Stimulated activated effector memory CD8-positive, alpha-beta T cell treated with anti-CD3 and anti-CD28 coated beads, Interleukin-12 subunit alpha, Interleukin-12 subunit beta, amount 100 ng/mL, for 72 hours (primary cell): ENCODE measurements around the gene IFIT2.
A peak's percentile ranks its signal among the peaks of the same experiment; 100 is the strongest.
"Not testable (repeated sequence)": the region's sequence is repeated elsewhere in the genome, so short reads cannot be mapped to it uniquely, and the experiment has no call there.

Source experiments
- ATAC-seq: fragments of 150-1000 bp; cut with Tn5 transposase; 2 replicates; pipeline ENCODE4 v1.10.0; 2021
- DNase-seq, 2 donors: peaks; one replicate each; pipeline ENCODE4 v3.0.0; 2021 to 2022; ENCODE audit warnings: low spot score in 2 of 2
- H3K27ac Mint-ChIP-seq: one replicate; pipeline ENCODE4 v1.8.0; 2022; ENCODE audit warnings: mild to moderate bottlenecking, mixed read lengths
- H3K36me3 Mint-ChIP-seq: one replicate; pipeline ENCODE4 v1.8.0; 2022; ENCODE audit warnings: mild to moderate bottlenecking, mixed read lengths
- H3K4me1 Mint-ChIP-seq: one replicate; pipeline ENCODE4 v1.8.0; 2022; ENCODE audit warnings: mixed read lengths
- H3K4me3 Mint-ChIP-seq: one replicate; pipeline ENCODE4 v1.8.0; 2022; ENCODE audit warnings: mild to moderate bottlenecking, mixed read lengths
- H3K9me3 Mint-ChIP-seq: one replicate; pipeline ENCODE4 v1.8.0; 2022; ENCODE audit warnings: mixed read lengths

Gene IFIT2, protein sequence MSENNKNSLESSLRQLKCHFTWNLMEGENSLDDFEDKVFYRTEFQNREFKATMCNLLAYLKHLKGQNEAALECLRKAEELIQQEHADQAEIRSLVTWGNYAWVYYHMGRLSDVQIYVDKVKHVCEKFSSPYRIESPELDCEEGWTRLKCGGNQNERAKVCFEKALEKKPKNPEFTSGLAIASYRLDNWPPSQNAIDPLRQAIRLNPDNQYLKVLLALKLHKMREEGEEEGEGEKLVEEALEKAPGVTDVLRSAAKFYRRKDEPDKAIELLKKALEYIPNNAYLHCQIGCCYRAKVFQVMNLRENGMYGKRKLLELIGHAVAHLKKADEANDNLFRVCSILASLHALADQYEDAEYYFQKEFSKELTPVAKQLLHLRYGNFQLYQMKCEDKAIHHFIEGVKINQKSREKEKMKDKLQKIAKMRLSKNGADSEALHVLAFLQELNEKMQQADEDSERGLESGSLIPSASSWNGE

DNA sequence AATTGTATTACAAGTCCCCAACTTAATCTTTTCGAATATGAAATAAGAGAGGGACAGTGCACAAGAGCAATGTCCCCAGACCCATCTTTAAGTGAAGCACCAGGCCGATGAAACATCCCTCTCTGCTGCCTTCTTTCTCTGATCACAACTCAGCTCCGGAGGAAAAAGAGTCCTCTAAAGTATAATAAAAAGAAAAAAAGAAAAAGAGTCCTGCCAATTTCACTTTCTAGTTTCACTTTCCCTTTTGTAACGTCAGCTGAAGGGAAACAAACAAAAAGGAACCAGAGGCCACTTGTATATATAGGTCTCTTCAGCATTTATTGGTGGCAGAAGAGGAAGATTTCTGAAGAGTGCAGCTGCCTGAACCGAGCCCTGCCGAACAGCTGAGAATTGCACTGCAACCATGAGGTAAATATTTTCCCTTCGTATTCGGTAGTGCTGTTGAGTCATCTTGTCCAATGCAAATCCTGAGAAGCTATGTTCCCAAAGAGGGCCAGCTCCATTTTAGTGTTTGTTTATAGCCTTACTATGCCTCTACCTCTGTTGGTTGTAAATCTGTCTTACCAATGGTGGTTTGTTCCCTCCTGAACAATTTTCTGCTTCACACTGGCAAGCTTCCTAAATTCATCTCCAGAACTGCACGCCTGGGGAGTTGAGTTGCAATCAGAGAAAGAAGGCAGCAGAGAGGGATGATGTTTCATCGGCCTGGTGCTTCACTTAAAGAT is at the start of gene IFIT2:
IFIT2 (plus strand) TSS at position 326 of the 725 bp plus-strand sequence; CDS start at position 404, 78 bp downstream.
- Mint-ChIP-seq H3K36me3 (no peaks in the 10 kb centered on the region), H3K4me3 (peak within 1 kb of the TSS; percentile 68), H3K27ac (peak within 1 kb of the TSS; percentile 64), H3K4me1 (peaks cover 34% of the 10 kb centered on the region), H3K9me3 (peaks cover 2% of the 10 kb centered on the region)
- DNase-seq (peak in 1 of 2 donors; percentile 57), ATAC-seq (peak; percentile 64)

DNA sequence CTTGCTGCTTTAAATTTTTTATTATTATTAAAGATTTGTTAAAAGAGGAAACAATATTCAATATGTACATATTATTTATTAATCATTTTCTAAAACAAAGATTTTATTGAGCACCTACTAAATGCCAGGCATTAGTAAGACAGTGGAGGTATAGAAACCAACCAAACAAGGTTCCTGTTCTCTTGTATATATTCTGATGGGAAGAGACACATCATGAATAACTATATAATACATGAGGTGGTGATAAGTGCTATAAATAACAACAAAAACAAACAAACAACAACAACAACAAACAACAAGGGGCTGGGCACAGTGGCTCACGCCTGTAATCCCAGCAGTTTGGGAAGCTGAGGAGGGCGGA is 49.6 kb upstream of the IFIT2 start:
- ATAC-seq: no peak
- Mint-ChIP-seq H3K36me3 (peaks cover 6% of the 10 kb centered on the region), H3K4me1 (peaks cover 29% of the 10 kb centered on the region), H3K9me3 (no peaks in the 10 kb centered on the region), H3K4me3 (peak overlapping the region; percentile 84), H3K27ac (peak overlapping the region; percentile 83)
- no peak for DNase-seq

DNA sequence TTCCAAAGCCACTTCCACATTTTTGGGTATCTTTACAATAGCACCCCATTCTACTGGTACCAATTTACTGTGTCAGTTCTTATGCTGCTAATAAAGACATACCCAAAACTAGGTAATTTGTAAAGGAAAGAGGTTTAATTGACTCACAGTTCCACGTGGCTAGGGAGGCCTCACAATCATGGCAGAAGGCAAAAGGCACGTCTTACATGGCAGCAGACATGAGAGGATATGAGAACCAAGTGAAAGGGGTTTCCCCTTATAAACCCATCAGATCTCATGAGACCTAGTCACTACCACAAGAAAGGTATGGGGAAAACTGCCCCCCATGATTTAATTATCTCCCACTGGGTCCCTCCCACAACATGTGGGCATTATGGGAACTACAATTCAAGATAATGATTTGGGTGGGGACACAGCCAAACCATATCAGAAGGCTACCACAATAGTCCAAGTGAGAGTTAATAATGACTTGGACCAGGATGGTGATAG is 46.7 kb upstream of the IFIT2 start:
- H3K36me3 Mint-ChIP-seq, H3K4me3 Mint-ChIP-seq, H3K9me3 Mint-ChIP-seq, DNase-seq, ATAC-seq: not testable (repeated sequence)
- peaks cover 21% of the 10 kb centered on the region for H3K4me1 Mint-ChIP-seq
- peak overlapping the region; percentile 26 for H3K27ac Mint-ChIP-seq

DNA sequence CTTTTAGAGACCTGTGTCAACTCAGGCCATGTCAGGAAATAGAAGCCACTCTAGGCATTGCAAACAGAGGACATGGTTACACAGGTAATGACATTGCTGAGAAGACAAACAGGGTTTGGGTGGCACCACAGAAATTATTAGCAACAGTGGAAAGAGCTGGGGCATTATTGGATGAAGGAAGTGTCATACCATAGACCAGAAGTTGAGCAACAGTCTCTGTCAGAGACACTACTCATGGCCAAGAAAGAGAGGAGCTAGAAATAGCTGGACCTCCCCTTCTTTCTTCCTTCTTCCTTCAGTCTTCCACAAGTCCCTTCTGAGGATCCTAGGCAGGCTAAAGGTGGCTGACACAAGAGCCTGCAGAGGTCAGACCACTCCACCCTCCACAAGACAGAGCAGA is 46.1 kb upstream of the IFIT2 start:
- no peak for ATAC-seq
- Mint-ChIP-seq H3K4me3 (no peak overlapping the region), H3K9me3 (no peaks in the 10 kb centered on the region), H3K4me1 (peaks cover 24% of the 10 kb centered on the region), H3K27ac (no peak overlapping the region), H3K36me3 (no peaks in the 10 kb centered on the region)
- DNase-seq: no peak

DNA sequence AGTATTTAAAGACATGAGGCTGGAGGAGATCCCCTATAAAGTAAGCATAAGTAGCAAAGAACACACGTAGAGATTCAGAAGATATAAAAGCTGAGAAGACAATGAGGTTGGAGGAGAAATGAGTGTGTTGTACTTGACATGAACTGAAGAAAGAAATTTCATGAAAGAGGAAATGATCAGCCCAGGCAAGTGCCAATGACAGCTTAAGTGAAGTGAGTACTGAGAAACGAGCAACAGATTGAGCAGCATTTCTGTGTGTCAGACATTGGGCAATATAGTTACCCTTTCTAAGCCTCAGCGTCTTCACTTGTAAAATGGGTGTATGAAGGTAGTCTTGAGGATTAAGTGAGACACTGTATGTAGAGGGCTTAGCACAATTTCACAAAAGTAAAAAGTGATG is 45.5 kb upstream of the IFIT2 start:
- no peak overlapping the region for H3K27ac Mint-ChIP-seq
- H3K4me3 Mint-ChIP-seq: no peak overlapping the region
- no peaks in the 10 kb centered on the region for H3K9me3 Mint-ChIP-seq
- ATAC-seq (no peak), DNase-seq (no peak)
- no peaks in the 10 kb centered on the region for H3K36me3 Mint-ChIP-seq
- peaks cover 22% of the 10 kb centered on the region for H3K4me1 Mint-ChIP-seq

DNA sequence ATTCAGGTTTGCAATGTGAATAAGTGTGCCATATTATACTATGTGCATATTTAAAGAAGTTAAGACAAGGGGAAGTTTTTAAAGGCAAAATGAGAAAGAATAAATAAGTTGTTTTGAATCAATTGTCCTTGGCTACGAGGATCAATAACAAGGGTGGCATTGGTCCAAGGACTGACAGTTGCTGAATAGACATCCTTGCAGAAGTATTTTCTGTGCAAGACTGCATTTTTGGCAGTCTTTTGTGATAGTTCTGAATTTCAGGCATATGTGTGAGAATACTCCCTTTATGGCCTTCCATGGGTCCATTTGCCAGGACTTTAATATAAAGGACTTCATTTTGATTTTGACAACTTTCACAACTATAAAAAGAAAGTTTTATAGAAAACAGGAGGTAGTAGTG is 44.9 kb upstream of the IFIT2 start:
- H3K4me1 Mint-ChIP-seq: peaks cover 22% of the 10 kb centered on the region
- no peak overlapping the region for H3K27ac Mint-ChIP-seq
- no peaks in the 10 kb centered on the region for H3K9me3 Mint-ChIP-seq
- no peak for ATAC-seq
- DNase-seq: no peak
- H3K36me3 Mint-ChIP-seq: no peaks in the 10 kb centered on the region
- no peak overlapping the region for H3K4me3 Mint-ChIP-seq

DNA sequence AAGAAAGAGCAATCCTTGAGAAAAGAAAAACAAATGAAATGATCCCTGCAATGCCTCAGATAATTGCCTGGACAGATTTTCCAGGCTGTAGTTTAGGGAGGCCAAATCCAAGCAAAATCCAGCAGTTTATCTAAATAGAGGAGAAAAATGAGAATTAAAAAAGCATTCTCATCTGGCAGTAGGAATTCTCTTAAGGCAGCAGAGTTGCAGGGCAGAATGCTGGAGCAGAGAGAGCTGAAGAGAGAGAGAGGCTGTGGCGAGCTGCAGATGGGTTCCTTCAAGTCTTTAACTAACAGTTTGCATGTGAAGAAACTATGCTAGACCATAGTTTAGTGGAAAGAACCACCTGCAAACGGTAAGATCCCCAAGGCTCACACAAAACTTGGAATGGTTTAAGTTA is 44.3 kb upstream of the IFIT2 start:
- no peaks in the 10 kb centered on the region for H3K36me3 Mint-ChIP-seq
- ATAC-seq: no peak
- no peak overlapping the region for H3K27ac Mint-ChIP-seq
- no peak for DNase-seq
- H3K9me3 Mint-ChIP-seq: no peaks in the 10 kb centered on the region
- no peak overlapping the region for H3K4me3 Mint-ChIP-seq
- H3K4me1 Mint-ChIP-seq: peaks cover 22% of the 10 kb centered on the region

DNA sequence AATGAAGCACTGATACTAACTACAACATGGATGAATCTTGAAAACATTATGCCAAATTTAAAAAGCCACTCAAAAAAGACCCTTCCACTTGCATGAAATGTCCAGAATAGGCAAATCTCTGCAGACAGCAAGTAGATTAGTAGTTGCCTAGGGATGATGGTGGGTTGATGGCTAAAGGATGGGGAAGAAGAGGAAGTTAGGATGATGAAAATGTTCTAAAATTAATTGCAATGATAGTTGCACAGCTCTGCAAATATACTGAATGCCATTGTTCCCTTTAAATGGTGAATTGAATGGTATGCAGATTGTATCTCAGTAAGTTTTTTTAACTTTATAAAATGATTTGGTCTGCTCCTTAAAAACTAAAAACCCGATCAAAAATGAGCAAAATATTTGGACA is 43.0 kb upstream of the IFIT2 start:
- Mint-ChIP-seq H3K9me3 (no peaks in the 10 kb centered on the region), H3K36me3 (no peaks in the 10 kb centered on the region), H3K27ac (no peak overlapping the region), H3K4me1 (peaks cover 22% of the 10 kb centered on the region), H3K4me3 (no peak overlapping the region)
- no peak for DNase-seq
- ATAC-seq: no peak

DNA sequence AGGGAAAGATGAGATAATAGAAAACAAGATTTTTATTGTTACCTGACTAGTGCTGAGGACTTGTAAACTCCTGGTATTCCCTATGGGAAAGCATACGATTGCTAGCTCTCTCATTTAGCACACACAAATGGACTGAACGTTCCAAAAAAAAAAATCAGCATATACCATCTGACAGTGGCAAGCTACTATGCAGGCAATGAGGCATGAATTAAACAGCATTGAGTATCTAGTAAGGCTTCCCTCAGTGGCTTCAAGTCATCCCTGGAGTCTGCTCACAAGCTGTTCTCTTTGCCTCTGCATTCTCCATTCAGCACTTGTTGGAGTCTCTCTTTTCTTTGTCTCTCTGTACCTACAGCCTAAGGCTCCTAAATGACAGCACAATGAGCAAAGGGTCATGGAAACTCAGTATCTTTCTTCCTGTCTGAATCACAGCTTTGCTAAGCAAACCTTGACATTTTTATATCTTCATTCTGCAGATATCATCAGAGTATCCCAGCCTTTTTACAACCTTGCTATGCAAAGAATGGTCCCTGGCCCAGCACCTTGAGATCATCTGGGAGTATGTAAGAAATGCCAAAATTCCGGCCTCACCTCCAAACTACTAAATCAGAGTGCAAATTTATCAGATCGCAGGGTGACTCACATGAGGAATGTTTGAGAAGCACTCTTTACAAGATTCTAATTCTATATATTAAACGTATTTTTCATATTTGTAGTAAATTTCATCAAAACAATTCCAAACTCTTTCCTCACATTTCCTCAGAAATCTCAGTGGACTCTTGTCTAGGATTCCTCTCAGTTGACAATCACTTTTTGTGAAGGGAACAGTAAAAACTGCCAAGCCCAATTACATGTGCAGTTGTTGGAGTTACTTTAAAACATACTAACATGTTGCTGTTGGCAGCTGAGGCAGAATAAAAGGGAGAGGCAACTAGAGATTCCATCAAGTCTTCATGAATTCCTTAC is 39.5 kb upstream of the IFIT2 start:
- Mint-ChIP-seq H3K36me3 (no peaks in the 10 kb centered on the region), H3K4me1 (peaks cover 9% of the 10 kb centered on the region), H3K4me3 (no peak overlapping the region), H3K9me3 (no peaks in the 10 kb centered on the region), H3K27ac (no peak overlapping the region)
- DNase-seq (no peak), ATAC-seq (no peak)

DNA sequence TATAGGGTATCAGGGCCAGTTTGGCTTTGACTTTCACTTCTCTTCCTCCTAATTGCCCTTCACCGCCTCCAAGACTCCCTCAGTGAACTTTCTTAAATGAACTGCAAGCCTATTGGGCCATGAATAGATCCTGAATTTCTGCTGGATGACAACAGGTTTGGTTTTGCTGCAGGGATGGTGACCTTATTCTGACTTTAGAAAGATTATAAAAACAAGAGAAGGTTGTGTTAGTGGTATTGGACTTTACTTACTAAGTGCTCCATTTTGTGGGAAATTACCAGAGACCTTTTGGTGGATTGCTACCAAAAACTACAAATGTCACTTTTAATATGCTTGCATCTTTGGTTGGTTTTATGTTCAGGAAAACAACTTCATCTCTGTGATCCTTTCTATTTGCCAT is 38.8 kb upstream of the IFIT2 start:
- ATAC-seq (no peak), DNase-seq (no peak)
- H3K36me3 Mint-ChIP-seq: no peaks in the 10 kb centered on the region
- no peak overlapping the region for H3K27ac Mint-ChIP-seq
- no peaks in the 10 kb centered on the region for H3K9me3 Mint-ChIP-seq
- H3K4me3 Mint-ChIP-seq: no peak overlapping the region
- H3K4me1 Mint-ChIP-seq: peaks cover 9% of the 10 kb centered on the region

DNA sequence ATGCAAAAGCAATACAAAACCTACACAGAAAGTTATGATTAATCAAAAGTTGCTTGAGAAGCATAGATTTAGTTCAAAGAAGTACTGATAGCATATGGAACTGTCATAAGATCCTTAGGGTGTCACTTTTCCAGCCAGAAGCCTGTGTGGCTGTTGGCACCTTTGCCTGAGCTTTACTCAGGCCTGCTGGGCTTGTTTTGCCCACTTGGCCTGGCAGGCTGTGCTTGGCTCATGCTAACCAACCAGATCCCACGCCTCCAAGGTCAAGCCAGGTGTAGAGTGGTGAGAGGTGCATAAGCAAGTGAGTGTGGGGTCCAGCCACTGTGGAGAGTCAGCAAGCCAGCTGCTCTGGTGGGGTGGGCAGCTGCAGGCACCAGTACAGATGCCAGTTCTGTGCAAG is 38.3 kb upstream of the IFIT2 start:
- H3K4me1 Mint-ChIP-seq: peaks cover 9% of the 10 kb centered on the region
- no peak for ATAC-seq
- no peak overlapping the region for H3K4me3 Mint-ChIP-seq
- no peaks in the 10 kb centered on the region for H3K36me3 Mint-ChIP-seq
- no peaks in the 10 kb centered on the region for H3K9me3 Mint-ChIP-seq
- no peak for DNase-seq
- H3K27ac Mint-ChIP-seq: no peak overlapping the region

DNA sequence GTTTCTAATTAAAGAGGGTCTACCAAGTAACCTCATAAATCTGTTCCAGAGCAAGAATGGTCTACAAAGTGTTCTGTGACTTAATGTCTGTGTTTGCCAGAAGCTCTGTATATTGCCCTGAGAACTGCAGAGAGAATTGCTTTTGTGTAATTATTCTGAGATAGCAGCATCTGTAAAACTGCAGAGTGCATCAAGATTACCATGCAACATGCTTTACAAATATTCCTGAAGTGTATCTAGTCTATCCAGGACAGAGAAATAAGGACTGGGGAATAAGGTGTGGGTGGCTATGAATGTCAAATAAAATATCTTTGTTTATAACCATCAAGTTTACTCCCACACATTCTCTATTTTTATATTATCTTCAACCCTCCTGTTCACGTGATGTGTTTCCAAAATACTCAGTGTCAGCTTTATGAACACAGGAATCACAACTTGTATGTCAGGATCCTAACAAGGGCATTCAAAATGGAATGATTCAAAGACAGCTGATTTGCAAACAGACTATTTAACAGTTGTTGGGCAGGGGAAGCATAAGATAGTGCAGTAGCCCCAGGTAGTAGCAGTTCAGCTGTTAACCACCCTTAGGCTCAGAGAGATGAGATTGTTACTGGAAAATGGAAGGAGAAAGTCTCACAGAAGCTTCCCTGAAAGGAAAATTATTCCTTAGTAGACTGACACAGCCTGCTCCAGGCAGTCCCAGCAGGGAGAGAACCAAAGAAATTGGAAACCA is 35.0 kb upstream of the IFIT2 start:
- Mint-ChIP-seq H3K4me3 (no peak overlapping the region), H3K4me1 (no peaks in the 10 kb centered on the region), H3K9me3 (no peaks in the 10 kb centered on the region), H3K27ac (no peak overlapping the region), H3K36me3 (no peaks in the 10 kb centered on the region)
- no peak for DNase-seq
- ATAC-seq: no peak

DNA sequence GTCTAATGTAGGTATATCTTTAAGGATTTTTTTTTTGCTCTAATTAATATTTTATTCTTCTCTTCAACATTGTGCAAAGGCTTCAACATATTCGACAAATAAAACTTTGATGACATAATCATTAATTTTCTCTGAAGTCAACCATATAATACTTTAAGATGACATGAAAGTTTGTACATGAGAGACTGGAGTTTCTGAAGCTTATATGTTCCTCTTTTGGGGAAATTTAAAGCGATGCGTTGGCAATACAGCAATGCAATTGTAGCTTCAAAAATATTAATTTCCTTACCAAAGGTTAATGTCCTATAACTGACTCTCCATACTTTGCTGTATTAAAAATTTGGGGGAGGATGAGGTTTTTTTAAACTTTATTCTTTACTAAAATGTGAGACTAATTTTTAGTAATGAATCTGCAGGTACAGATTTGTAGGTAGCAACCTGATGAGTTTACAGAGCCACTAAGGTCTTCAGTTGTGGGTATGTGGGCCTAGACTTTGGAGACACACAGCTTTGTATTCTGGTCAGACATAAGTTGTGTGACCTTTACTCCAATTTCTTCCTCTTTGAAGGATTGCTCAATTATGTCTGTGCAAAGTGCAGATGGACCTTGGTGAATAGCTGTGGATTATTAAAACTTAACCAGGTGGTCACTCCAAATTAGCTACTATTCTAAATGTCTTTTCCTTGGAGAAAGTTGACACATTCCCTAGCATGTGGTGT is 32.3 kb upstream of the IFIT2 start:
- ATAC-seq (no peak), DNase-seq (no peak)
- H3K4me3 Mint-ChIP-seq: no peak overlapping the region
- no peaks in the 10 kb centered on the region for H3K9me3 Mint-ChIP-seq
- no peaks in the 10 kb centered on the region for H3K4me1 Mint-ChIP-seq
- no peak overlapping the region for H3K27ac Mint-ChIP-seq
- H3K36me3 Mint-ChIP-seq: no peaks in the 10 kb centered on the region

DNA sequence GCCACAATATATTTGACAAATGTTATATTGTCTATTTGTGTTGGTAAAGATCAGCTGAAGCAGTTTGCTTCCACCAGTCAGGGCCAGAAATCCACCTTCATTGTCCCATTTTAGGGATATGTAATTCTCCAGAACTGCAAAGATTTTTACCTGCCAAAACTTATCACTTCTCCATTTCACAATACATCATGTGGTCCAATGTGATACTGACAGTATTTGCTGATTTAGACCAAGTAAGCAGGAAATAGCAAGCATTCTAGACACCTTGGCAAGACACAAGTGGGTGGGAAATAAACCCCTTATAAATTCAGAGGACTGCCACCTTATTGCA is 31.7 kb upstream of the IFIT2 start:
- ATAC-seq (no peak), DNase-seq (no peak)
- Mint-ChIP-seq H3K9me3 (no peaks in the 10 kb centered on the region), H3K27ac (no peak overlapping the region), H3K36me3 (no peaks in the 10 kb centered on the region), H3K4me3 (no peak overlapping the region), H3K4me1 (no peaks in the 10 kb centered on the region)
